Osteoblast (primary cell): ENCODE data around the gene MBP. TPM values are rescaled to one million over a fixed set of nuclear protein-coding genes. Genes with fewer than 3 reads are reported as not detected.

ENCODE experiments used
- DNase-seq: peaks from one replicate; pipeline ENCODE4 v3.0.0; 2011; ENCODE audit warnings: low spot score, mixed read lengths; ENCODE audit not compliant: insufficient read length; ENCODE audit errors: missing footprints
- H2AFZ ChIP-seq: 2 replicates; pipeline ENCODE4 v1.6.0; 2011; ENCODE audit warnings: mild to moderate bottlenecking, low read length
- H3K27ac ChIP-seq: 2 replicates; pipeline ENCODE4 v1.5.1; 2011; ENCODE audit warnings: mild to moderate bottlenecking, low read depth, low read length, moderate library complexity
- H3K27me3 ChIP-seq: 2 replicates; pipeline ENCODE4 v1.6.0; 2012; ENCODE audit warnings: mild to moderate bottlenecking, control low read depth, inconsistent platforms, low read length, moderate library complexity; ENCODE audit not compliant: insufficient read depth
- H3K36me3 ChIP-seq: 2 replicates; pipeline ENCODE4 v1.5.1; 2011; ENCODE audit warnings: mild to moderate bottlenecking, low read length, control low read depth, moderate library complexity; ENCODE audit not compliant: insufficient read depth
- H3K4me1 ChIP-seq: 2 replicates; pipeline ENCODE4 v1.5.1; 2011; ENCODE audit warnings: mild to moderate bottlenecking, low read length, control low read depth, moderate library complexity; ENCODE audit not compliant: insufficient read depth
- H3K4me2 ChIP-seq: 2 replicates; pipeline ENCODE4 v1.6.0; 2011; ENCODE audit warnings: mild to moderate bottlenecking, low read length; ENCODE audit not compliant: insufficient read depth
- H3K4me3 ChIP-seq: fragments of 200-600 bp; sonication (generic); 3 replicates; pipeline ENCODE4 v1.5.1; 2012; ENCODE audit warnings: mild to moderate bottlenecking, low read length, inconsistent platforms; ENCODE audit not compliant: insufficient read depth
- H3K79me2 ChIP-seq: 2 replicates; pipeline ENCODE4 v1.6.0; 2012; ENCODE audit warnings: mild to moderate bottlenecking, low read length, control low read depth, inconsistent platforms; ENCODE audit not compliant: insufficient read depth
- H3K9me3 ChIP-seq: 2 replicates; pipeline ENCODE4 v1.5.1; 2011; ENCODE audit warnings: low read depth, low read length, control low read depth
- H4K20me1 ChIP-seq: 2 replicates; pipeline ENCODE4 v1.6.0; 2012; ENCODE audit warnings: mild to moderate bottlenecking, low read length, control low read depth; ENCODE audit not compliant: insufficient read depth
- total RNA-seq: library from RNA; depleted of rRNA; stranded (reverse); fragments of >200 nt; gene quantifications from 2 replicates; pipeline ENCODE4 v1.2.3, GENCODE V29; 2012
- TF ChIP-seq, protein P1 (sequence below): IDR thresholded peaks from 2 replicates; pipeline ENCODE4 v1.5.1; 2011; ENCODE audit warnings: mild to moderate bottlenecking, low read depth, low read length, moderate library complexity; ENCODE audit errors: extremely low read depth

MBP gene
- total RNA-seq, 1 donor: 2.2 TPM

DNA sequence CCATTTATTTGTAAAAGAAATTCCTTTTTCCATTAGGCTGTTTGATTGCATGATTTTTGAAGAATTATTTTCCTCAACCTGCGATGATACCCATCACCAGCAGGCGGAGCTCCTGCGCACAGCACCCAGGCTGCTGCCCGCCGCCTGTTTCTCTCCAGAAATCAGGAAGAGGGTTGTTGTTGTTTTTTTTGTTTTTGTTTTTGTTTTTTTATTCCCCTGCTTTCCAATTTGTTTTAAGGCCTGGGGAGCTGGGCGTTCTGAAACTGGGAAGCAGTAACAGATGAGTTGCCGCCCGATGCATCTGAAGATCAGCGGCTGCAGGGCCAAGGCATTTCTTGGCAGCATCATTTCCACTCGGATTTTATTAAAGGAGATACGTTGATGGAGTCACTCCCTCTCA, 132.1 kb downstream of the MBP start:
- TF ChIP-seq, protein P1, sequence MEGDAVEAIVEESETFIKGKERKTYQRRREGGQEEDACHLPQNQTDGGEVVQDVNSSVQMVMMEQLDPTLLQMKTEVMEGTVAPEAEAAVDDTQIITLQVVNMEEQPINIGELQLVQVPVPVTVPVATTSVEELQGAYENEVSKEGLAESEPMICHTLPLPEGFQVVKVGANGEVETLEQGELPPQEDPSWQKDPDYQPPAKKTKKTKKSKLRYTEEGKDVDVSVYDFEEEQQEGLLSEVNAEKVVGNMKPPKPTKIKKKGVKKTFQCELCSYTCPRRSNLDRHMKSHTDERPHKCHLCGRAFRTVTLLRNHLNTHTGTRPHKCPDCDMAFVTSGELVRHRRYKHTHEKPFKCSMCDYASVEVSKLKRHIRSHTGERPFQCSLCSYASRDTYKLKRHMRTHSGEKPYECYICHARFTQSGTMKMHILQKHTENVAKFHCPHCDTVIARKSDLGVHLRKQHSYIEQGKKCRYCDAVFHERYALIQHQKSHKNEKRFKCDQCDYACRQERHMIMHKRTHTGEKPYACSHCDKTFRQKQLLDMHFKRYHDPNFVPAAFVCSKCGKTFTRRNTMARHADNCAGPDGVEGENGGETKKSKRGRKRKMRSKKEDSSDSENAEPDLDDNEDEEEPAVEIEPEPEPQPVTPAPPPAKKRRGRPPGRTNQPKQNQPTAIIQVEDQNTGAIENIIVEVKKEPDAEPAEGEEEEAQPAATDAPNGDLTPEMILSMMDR: peak; percentile 98
- H3K9me3 ChIP-seq: no peaks in the 10 kb centered on the region
- peaks cover 21% of the 10 kb centered on the region for H3K27me3 ChIP-seq
- H3K27ac ChIP-seq: no peak overlapping the region
- H2AFZ ChIP-seq: peak overlapping the region; percentile 7
- no peaks in the 10 kb centered on the region for H4K20me1 ChIP-seq
- H3K79me2 ChIP-seq: no peaks in the 10 kb centered on the region
- no peaks in the 10 kb centered on the region for H3K36me3 ChIP-seq
- DNase-seq: no peak
- H3K4me1 ChIP-seq: no peaks in the 10 kb centered on the region
- H3K4me3 ChIP-seq: peak overlapping the region; percentile 49
- H3K4me2 ChIP-seq: peak overlapping the region; percentile 70

DNA sequence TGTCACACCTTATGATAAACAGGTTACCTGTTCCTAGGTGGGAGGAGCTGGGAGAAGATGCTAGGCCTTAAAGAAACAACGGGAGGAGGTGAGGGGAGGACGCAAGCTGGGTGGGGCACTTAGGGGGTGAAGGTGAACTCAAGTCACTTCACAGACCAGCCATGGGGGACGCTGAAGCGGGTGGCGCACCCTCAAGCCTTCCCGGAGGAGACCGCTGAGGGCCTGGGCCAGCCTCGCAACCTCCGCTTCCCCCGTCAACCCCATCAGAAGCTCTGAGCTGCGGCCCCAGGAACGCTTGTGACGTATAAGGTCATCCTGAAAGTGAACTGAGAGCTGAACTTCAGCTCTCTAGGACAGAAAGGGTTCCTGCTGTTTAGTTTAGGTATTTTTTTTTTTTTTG, 133.5 kb downstream of the MBP start:
- Histone ChIP-seq H3K4me1 (no peaks in the 10 kb centered on the region), H3K27ac (no peak overlapping the region), H3K79me2 (no peaks in the 10 kb centered on the region), H3K4me2 (no peak overlapping the region), H3K4me3 (no peak overlapping the region), H3K36me3 (no peaks in the 10 kb centered on the region), H3K27me3 (peaks cover 22% of the 10 kb centered on the region), H2AFZ (no peak overlapping the region), H4K20me1 (no peaks in the 10 kb centered on the region), H3K9me3 (no peaks in the 10 kb centered on the region)
- TF ChIP-seq, protein P1: no peak
- DNase-seq: no peak

DNA sequence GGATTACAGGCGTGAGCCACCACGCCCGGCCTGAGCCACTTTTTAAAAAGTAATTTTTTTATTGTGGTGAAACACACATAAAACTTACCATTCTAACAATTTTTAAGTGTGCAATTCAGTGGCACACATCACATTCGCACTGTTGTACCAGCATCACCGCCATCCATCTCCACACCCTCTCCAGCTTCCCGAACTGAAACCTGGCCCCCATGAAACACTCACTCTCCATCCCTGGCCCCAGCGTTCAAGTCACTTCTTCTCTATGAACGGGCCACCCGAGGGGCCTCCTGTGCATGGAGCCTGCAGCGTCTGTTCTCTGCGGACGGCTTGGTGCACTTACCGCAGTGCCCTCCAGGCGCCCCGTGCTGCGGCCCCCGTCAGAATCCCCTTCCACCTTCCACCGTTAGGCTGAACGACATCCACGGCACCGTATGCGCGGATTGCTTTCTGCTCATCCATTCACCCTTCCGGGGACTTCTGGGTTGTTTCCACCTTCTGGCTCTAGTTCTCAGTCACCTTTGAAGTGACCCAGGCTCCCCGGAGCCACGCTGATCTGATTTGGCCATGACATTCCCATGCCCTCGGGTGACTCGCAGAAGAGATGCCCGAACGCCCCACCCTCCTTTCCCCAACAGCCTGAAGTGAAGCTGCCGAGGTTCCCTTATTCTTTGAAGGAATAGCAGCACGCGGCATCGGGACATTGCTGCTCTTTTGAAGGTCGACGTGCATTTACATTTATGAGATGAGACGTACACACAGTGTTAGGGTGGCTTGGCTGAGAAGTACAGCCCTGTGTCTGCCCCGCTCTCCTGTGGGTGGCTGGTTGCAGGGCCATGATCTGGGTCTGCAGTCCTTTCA, 134.4 kb downstream of the MBP start:
- no peaks in the 10 kb centered on the region for H3K79me2 ChIP-seq
- H3K4me3 ChIP-seq: no peak overlapping the region
- H3K36me3 ChIP-seq: no peaks in the 10 kb centered on the region
- H3K4me2 ChIP-seq: no peak overlapping the region
- H3K27me3 ChIP-seq: peaks cover 22% of the 10 kb centered on the region
- H2AFZ ChIP-seq: no peak overlapping the region
- no peaks in the 10 kb centered on the region for H3K9me3 ChIP-seq
- TF ChIP-seq, protein P1: no peak
- H4K20me1 ChIP-seq: no peaks in the 10 kb centered on the region
- DNase-seq: no peak
- no peak overlapping the region for H3K27ac ChIP-seq
- no peaks in the 10 kb centered on the region for H3K4me1 ChIP-seq

DNA sequence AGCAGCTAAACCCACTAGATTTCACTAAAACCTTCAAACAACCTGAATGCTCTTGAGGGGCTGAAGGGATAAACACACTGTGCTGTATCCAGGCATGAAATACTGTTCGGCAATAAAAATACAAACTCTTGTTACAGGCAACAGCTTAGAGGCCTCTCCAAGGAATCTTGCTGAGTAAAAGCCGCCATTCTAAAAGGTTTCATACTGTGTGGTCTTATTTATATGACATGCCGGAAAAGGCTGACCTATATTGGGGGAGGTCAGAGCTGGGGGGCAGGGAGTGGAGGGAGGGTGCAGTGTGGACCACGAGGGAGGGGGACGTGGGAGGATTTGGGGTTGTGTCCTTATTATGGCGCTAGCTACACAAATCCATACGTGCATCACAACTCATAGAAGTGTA, 136.2 kb downstream of the MBP start:
- no peak overlapping the region for H3K4me2 ChIP-seq
- no peak for DNase-seq
- H3K27me3 ChIP-seq: peaks cover 22% of the 10 kb centered on the region
- no peaks in the 10 kb centered on the region for H3K36me3 ChIP-seq
- H3K27ac ChIP-seq: no peak overlapping the region
- no peaks in the 10 kb centered on the region for H3K9me3 ChIP-seq
- no peaks in the 10 kb centered on the region for H3K4me1 ChIP-seq
- TF ChIP-seq, protein P1: no peak
- no peak overlapping the region for H2AFZ ChIP-seq
- H3K4me3 ChIP-seq: no peak overlapping the region
- no peaks in the 10 kb centered on the region for H3K79me2 ChIP-seq
- H4K20me1 ChIP-seq: no peaks in the 10 kb centered on the region
